ENCODE data around the gene PCDHGA2.
A peak's percentile ranks its signal among the peaks of the same experiment; 100 is the strongest.
"Not testable (repeated sequence)": the region's sequence is repeated elsewhere in the genome, so short reads cannot be mapped to it uniquely, and the experiment has no call there.

PCDHGA2 gene

DNA sequence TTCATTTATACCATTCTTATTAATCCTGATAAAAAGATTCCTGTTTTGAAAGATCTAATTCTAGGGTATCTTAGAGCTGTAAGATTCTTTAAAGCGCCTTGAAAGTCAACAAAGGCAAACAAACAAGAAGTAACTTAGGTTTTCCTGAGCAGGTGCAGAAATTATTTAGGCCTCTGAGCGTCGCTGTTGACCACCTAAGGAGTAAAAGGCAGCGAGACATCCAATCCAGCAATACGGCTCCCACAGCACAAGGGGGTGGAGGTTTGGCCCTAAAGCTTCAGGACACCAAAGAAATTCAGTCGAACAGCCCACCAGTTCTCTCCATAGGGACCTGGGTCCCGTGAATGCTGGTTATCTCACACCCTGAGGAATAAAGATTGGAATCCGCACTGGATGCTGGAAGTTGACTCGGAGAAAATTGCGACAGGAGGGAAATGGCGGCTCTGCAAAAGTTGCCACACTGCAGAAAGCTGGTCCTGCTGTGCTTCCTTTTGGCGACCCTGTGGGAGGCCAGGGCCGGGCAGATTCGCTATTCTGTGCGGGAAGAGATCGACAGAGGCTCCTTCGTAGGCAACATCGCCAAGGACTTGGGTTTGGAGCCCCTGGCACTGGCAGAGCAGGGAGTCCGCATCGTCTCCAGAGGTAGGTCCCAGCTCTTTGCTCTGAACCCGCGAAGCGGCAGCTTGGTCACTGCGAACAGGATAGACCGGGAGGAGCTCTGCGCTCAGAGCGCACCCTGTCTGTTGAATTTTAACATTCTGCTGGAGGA, at the start of gene PCDHGA2:
Gene PCDHGA2, plus strand, starts transcription at position 223 of the 769 bp plus-strand sequence.
- no peak for DNase-seq (ENCODE audit: low read depth in 2 of 2)

DNA sequence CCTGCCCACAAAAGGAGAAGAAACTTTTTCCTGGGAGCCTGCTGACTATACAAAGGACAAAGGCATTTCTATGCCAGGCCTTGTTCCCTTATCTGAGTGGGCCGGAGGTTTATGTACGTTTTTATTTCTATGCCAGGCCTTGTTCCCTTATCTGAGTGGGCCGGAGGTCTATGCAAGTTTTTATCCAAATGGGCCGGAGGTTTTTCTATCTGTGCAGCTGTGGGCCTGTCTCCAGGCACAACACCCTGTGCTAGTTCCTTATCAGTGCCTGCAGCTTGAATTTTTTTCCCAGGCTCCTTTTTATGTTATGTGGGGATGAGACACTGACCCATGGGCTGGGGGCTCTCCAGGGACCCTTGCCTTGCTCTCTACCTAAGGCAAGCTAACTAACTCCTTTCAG, 40.2 kb upstream of the PCDHGA2 start:
- DNase-seq (ENCODE audit: low read depth in 2 of 2) = no peak

DNA sequence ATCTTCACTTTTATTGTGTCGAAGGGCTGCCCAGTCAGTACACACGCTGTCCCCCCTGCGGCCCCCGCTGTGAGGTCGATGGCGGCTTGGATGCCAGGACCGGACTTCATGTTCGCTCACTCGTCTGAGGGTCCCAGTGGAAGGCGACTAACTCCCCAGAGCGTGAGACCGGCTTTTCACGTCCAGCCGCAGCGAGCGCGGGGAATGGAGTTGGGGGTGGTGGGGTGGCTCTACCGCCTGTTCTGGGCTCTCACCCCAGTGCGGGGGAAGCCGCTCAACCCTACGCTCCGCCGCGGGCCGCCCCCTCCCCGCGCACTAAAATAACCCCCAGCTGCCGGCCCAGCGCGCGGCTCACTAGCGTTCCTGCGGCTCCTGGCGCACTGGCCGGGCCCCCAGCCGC, 34.8 kb upstream of the PCDHGA2 start, which contains the start of gene SLC25A2:
Gene SLC25A2, minus strand, starts transcription at position 294 of the 400 bp plus-strand sequence. Its CDS starts 184 bp downstream, at position 110.
- no peak for DNase-seq (ENCODE audit: low read depth in 2 of 2)

DNA sequence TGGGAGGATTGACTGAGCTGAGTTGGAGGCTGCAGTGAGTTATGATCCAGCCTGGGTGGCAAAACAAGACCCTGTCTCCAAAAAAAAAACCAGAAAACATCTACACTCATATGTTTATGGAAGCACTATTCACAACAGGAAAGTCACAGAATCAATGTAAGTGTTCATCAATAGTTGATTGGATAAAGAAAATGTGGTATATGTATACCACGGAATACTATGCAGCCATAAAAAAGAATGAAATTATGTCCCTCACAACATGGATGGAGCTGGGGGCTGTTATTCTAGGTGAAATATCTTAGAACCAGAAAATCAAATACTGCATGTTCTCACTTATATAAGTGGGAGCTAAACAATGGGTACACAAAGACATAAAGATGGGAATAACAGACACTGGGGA, 31.9 kb upstream of the PCDHGA2 start:
- DNase-seq (ENCODE audit: low read depth in 2 of 2) = no peak

DNA sequence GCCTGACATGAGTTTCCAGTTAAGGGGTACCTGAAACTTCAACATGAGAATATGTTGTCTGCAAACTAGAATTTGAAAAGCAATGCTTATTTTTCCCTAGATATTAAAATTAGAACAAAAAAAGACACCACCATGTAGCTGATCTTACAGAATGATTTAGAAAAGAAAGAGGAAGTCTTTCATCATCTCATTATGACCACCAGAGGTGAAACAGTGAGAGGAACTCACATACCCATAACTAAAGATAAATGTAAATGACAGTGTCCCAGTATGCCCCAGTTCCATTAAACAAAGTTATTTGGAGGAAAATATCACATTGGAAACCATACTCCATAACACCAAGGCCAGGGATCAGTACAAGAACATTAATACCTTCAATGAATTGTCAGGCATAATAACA, 24.8 kb upstream of the PCDHGA2 start:
- no peak for DNase-seq (ENCODE audit: low read depth in 2 of 2)

DNA sequence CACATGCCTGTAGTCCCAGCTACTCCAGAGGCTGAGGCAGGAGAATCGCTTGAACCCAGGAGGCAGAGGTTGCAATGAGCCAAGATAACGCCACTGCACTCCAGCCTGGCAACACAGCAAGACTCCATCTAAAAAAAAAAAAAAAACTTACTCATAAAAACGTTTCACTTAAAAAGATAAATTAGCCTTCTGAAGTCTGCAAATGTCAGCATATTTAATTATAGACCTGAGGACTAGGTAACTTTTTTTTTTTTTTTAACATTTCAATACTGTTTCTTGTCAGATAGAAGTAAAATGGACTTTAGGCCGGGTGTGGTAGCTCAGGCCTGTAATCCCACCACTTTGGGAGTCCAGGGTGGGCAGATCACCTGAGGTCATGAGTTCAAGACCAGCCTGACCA, 21.6 kb upstream of the PCDHGA2 start:
- DNase-seq (ENCODE audit: low read depth in 2 of 2) = not testable (repeated sequence)

DNA sequence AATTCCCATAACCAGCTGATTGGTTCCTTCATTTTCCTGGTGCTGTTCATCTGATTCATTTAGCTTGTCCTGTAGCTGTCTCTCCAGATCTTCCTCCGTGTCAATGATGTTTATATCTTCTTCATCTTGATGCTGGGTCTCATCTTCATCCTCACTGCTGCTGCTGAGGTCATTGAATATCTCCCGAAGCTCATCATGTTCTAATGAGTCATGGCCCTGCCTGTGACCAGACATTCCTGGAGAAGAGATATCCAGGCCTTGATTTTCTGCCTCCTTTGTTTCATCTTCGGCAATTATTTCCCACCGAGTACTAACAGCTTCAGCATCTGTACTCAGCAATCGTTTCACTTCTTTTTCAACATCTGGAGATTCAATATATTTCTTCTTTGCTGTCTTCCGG, 19.4 kb upstream of the PCDHGA2 start:
- no peak for DNase-seq (ENCODE audit: low read depth in 2 of 2)

DNA sequence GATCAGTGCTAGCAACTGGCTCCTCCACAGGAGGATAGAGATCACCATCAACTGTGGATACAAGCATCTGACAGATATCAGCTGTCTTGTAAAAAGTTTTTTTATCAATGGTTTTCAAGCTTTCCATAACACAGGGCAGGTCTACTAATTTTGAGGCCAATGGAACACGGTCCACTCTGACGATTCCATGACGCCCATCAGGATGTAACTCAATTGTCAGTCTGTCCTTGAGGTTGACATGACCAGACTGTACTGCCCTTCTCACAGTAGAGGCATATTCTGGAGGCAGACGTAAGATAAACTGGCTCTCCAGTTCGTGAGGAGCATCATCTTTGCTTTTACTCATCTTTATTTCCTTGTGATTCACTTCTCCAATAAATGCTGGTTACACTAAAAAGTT, 18.9 kb upstream of the PCDHGA2 start:
- no peak for DNase-seq (ENCODE audit: low read depth in 2 of 2)

DNA sequence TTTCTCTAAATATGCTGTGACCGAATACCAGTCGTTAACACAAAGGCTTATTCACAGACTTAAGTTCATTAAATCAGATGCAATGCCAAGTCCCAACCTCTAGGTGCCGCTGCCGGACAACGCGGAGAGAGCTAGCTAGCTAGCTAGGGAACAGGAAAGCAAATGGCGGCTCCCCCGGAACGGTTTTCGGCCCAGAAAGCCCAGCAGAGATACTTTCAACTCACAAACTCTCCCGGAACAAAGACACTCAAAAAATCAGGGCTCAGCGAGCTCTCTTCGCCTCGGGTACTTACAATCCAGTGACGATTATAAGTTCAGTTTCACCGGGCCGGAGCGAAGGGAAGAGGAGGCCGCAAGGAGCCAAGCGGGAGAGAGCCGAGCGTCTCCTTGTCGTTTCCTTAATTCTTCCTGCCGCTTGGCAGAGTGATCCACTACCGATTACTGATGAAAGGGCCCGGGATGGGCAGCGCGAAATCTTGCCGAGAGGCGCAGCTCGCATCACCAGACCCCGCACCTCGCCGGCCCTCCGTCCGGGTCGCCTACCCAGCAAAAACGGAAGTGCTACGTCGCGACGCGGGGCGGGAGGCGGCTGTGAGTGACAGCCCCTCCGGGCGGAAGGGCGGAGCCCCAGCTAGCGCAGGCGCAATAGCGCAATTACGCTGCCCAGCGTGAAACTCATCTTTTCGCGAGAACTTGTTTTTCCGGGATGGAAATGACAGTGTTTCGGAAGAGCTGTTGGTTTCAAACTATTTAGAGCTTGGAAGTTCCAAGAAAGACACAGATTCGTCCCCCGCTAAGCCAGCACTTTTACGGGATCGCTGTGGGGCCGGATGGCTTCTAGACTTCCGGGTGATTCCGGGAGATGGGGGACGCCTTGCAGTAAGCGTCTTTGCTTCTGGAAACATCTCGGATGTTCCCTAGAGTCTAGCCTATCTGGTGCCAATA, 18.1 kb upstream of the PCDHGA2 start, which contains the start of gene TAF7:
Gene TAF7, minus strand, starts transcription at position 560 of the 945 bp plus-strand sequence. CDS start 740 bp downstream, outside the sequence.
- peak; percentile 82 to 86 for DNase-seq (ENCODE audit: low read depth in 2 of 2)

DNA sequence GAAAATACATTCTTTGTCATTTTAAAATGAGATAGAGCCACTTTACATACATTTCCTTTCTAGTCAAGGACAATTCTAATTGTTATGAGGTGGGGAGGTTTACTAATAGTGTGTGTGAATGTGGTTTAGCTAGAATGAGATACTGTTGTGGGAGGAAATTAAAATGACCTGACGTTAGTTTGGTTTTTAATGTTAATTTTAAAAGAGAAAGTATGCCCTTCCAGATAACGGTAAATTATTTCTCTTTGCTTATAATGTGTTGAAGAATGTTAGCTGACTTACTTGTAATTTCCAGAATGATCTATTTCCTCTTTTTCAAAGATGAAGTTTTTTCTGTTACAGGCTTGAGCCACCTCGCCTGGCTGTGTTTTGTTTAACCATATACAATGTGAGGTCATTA, 16.3 kb upstream of the PCDHGA2 start:
- DNase-seq (ENCODE audit: low read depth in 2 of 2) = no peak

DNA sequence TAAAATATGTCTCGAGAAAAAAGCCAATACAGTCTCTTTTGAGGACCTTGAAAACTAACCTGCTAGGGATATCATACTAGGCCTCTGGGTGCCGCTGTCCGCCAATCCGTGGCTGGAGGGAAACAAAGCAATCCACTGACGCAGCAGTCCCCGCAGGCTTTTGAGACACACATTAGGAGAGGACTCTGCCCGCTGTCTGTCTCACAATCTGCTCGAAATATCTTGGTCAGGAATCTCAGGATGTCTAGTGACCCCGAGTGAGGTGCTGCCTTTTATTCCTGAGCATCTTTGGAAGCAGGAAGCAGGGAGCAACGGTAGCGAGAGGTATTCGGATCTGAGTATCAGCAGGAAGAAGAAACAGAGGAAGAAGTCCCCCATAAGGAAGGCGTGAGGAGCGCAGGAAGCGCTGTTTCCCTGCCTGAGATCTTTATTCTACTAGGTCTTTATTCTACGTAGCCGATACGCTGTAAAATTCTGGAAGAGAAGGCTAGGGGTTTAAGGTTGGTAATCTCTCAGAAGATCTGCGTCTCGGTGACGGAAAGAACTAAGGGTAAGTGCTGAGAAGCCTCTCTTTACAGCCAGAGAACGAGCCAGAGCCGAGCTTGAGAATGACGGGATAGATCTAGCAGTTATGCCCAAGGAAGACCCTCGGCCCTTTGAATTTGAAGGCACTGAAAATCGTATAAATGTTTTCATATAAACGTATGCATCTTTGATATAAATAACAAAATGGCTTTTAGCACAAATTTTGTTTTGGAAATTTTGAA, 12.3 kb upstream of the PCDHGA2 start:
- DNase-seq (ENCODE audit: low read depth in 2 of 2) = peak; percentile 33 to 41

DNA sequence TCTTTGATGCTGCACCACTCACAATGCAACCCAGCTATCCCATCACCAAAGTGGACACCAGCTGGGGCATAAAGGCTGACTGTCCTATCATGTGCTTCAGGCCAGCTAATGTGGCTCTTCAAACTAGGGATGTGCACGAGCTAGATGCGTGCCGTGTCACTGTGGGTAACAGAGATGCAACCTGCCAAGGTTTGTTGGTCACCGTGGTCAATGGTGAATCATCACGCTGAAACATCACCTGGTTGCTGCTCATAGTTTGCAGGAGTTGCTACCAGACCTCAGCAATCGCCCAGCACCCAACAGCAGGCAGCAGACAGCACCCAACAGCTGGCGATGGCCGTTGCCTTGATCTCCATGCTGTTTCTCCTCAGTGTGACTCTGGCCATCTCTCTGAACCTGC, 10.3 kb upstream of the PCDHGA2 start:
- DNase-seq (ENCODE audit: low read depth in 2 of 2) = no peak

DNA sequence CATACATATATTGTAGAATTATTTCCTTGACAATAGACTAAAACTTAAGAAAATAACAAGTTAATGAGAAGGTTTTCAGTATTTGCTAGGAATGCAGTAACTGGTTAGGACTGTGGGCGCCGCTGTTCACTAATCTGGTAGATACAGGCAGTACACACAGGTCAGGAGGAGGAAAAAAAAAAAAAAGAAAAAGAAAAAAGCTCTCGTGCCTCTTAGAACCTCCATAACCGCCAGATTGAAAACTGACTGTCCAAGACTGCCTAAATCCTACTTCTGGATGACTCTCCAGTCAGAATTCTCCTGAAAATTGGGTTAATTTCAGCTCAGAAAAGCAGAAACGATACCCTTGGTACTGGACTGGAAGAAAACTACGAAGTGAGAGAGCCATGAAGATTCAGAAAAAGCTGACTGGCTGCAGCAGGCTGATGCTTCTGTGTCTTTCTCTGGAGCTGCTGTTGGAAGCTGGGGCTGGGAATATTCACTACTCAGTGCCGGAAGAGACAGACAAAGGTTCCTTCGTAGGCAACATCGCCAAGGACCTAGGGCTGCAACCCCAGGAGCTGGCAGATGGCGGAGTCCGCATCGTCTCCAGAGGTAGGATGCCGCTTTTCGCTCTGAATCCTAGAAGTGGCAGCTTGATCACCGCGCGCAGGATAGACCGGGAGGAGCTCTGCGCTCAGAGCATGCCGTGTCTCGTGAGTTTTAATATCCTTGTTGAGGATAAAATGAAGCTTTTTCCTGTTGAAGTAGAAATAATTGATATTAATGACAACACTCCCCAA, 8.1 kb upstream of the PCDHGA2 start, which contains the start of gene PCDHGA1:
Gene PCDHGA1, plus strand, starts transcription at position 216 of the 782 bp plus-strand sequence.
- no peak for DNase-seq (ENCODE audit: low read depth in 2 of 2)

DNA sequence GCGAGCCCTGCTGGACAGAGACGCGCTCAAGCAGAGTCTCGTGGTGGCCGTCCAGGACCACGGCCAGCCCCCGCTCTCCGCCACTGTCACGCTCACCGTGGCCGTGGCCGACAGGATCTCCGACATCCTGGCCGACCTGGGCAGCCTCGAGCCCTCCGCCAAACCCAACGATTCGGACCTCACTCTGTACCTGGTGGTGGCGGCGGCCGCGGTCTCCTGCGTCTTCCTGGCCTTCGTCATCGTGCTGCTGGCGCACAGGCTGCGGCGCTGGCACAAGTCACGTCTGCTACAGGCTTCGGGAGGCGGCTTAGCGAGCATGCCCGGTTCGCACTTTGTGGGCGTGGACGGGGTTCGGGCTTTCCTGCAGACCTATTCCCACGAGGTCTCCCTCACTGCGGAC, 6.0 kb upstream of the PCDHGA2 start:
- DNase-seq (ENCODE audit: low read depth in 2 of 2) = not testable (repeated sequence)

DNA sequence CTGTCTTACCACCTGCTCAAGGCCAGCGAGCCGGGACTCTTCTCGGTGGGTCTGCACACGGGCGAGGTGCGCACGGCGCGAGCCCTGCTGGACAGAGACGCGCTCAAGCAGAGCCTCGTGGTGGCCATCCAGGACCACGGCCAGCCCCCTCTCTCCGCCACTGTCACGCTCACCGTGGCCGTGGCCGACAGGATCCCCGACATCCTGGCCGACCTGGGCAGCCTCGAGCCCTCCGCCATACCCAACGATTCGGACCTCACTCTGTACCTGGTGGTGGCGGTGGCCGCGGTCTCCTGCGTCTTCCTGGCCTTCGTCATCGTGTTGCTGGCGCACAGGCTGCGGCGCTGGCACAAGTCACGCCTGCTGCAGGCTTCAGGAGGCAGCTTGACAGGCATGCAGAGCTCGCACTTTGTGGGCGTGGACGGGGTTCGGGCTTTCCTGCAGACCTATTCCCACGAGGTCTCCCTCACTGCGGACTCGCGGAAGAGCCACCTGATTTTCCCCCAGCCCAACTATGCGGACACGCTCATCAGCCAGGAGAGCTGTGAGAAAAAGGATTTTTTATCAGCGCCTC, 2.3 kb downstream of the PCDHGA2 start:
- not testable (repeated sequence) for DNase-seq (ENCODE audit: low read depth in 2 of 2)

DNA sequence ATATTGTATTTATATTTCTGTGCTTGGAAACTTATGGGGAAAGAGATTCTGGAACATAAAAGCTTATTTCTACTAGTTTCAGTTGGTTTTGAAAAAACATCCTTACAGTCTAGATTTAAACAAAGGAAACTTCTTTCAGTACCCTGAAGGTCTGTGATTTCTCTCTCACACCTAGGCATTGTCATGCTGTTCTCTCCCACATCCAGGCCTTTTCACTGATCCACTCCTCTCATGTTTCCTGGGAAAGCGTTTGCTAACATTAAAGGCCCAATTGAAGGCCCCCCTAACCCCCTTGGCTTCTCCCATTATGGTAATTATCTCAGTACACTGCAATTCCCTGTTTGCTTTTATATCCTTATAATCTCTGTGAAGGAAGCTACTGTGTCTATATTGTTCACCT, 4.2 kb downstream of the PCDHGA2 start:
- DNase-seq (ENCODE audit: low read depth in 2 of 2) = no peak

DNA sequence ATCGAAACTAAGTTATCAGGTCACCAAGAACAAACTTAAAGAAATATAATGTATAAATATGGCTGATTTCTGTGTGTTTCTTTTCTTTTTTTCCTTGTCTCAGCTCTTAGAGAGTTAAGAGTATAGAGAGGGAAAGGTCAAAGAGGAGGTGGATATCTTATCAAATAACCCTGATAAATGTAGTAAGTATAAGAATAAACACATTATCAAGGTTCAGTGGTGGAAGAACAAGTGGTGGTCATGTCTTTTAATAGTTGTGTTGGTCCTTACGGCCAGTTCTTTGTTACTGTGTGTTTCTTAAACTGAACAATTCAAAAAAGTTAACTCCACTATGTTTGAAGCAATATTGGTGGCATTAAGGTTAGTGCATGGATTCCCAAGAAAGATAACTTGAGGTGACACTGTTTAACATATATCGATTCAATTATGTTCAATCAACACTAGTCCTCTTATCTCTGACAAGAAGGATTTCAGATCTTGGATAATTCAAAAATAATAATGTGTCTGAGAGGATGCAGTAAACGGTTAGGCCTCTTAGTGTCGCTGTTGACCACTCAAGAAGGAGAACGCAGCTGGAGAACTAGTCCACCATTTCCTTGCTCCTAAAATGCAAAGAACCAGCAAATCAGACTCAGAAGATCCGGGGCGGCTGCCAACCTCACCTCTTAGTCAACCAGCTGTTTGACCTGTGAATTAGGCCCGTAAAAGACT, 4.8 kb downstream of the PCDHGA2 start, which contains the start of gene PCDHGA3:
Gene PCDHGA3, plus strand, starts transcription at position 588 of the 711 bp plus-strand sequence. CDS start 205 bp downstream, outside the sequence.
- DNase-seq (ENCODE audit: low read depth in 2 of 2) = no peak

DNA sequence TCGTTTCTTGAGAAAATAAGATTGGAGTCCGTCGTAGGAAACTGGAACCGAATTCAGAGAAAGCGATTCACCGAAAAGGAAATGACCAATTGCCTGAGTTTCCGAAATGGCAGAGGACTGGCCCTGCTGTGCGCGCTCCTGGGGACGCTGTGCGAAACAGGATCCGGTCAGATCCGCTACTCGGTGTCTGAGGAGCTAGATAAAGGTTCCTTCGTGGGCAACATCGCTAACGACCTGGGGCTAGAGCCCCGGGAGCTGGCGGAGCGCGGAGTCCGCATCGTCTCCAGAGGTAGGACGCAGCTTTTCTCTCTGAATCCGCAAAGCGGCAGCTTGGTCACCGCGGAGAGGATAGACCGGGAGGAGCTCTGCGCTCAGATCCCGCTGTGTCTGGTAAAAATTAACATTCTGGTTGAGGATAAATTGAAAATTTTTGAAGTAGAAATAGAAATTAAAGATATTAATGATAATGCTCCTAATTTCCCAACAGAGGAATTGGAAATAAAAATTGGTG, 5.4 kb downstream of the PCDHGA2 start:
- no peak for DNase-seq (ENCODE audit: low read depth in 2 of 2)

DNA sequence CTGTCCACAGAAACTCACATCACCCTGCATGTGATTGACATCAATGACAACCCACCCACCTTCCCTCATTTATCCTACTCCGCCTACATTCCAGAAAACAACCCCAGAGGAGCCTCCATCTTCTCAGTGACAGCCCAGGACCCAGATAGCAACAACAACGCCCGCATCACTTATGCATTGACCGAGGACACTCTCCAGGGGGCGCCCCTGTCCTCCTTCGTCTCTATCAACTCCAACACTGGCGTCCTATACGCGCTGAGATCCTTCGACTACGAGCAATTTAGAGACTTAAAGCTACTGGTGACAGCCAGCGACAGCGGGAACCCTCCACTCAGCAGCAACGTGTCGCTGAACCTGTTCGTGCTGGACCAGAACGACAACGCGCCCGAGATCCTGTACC, 6.8 kb downstream of the PCDHGA2 start:
- DNase-seq (ENCODE audit: low read depth in 2 of 2) = no peak
